Tibial nerve (tissue), 4 donors: ENCODE measurements around the gene CACNA1B. TPM values are rescaled to one million over a fixed set of nuclear protein-coding genes. Genes with fewer than 3 reads are reported as not detected.

Experiments used
- DNase-seq, 2 donors: peaks; one replicate each; pipeline ENCODE4 v3.0.0-alpha.2; 2019; ENCODE audit warnings: low spot score in 2 of 2
- H3K27ac ChIP-seq, 4 donors: fragments of 200-600 bp; sonication (generic) in 3 of 4; one replicate each; pipeline ENCODE4 v1.5.1; 2017 to 2019; ENCODE audit warnings: mild to moderate bottlenecking in 1 of 4
- H3K27me3 ChIP-seq, 2 donors: fragments of 200-600 bp; sonication (generic) in 1 of 2; one replicate each; pipeline versions ENCODE4 v1.5.1 to v1.6.0; 2017 to 2019
- H3K36me3 ChIP-seq, 3 donors: fragments of 200-600 bp; sonication (generic); one replicate each; pipeline ENCODE4 v1.5.1; 2018 to 2019
- H3K4me1 ChIP-seq, 4 donors: fragments of 200-600 bp; sonication (generic) in 3 of 4; one replicate each; pipeline ENCODE4 v1.5.1; 2017 to 2019
- H3K4me3 ChIP-seq, 4 donors: fragments of 200-600 bp; sonication (generic) in 3 of 4; one replicate each; pipeline ENCODE4 v1.5.1; 2017 to 2019; ENCODE audit warnings: mild to moderate bottlenecking in 1 of 4, moderate library complexity in 1 of 4
- H3K9me3 ChIP-seq, 4 donors: fragments of 200-600 bp; sonication (generic) in 3 of 4; one replicate each; pipeline ENCODE4 v1.5.1; 2017 to 2019
- EP300 ChIP-seq, 2 donors: sonication (generic); formaldehyde crosslinking; IDR thresholded peaks; one replicate each; pipeline ENCODE4 v1.6.1; 2017; ENCODE audit warnings: antibody characterized with exemption in 2 of 2, mild to moderate bottlenecking in 1 of 2
- POLR2A ChIP-seq, 2 donors: fragments of 450-650 bp; IDR thresholded peaks; one replicate each; pipeline ENCODE4 v1.6.1; 2017; ENCODE audit warnings: antibody characterized with exemption in 2 of 2, mild to moderate bottlenecking in 2 of 2, moderate library complexity in 2 of 2
- WGBS, 2 donors: methylation state at CpG; one replicate each; pipeline ENCODE4 v1.1.5; 2018; 5-methylcytosine and 5-hydroxymethylcytosine counted together
- total RNA-seq, 4 donors: library from RNA; depleted of rRNA; stranded (reverse); fragments of >200 nt; gene quantifications; one replicate each; pipeline ENCODE4 v1.1.0, GENCODE V29; 2016
- TF ChIP-seq, protein P1 (sequence below), 5 experiments: fragments of 200-600 bp in 3 of 5; fragments of 450-650 bp in 2 of 5; sonication (generic) in 3 of 5; IDR thresholded peaks; one replicate each; pipeline ENCODE4 v1.5.1; 2016 to 2019; ENCODE audit warnings: antibody characterized with exemption in 5 of 5, mild to moderate bottlenecking in 3 of 5, moderate library complexity in 2 of 5

The CACNA1B gene
- total RNA-seq, 4 donors from 2014 or later, result under 0.01 TPM; not detected in 2

DNA sequence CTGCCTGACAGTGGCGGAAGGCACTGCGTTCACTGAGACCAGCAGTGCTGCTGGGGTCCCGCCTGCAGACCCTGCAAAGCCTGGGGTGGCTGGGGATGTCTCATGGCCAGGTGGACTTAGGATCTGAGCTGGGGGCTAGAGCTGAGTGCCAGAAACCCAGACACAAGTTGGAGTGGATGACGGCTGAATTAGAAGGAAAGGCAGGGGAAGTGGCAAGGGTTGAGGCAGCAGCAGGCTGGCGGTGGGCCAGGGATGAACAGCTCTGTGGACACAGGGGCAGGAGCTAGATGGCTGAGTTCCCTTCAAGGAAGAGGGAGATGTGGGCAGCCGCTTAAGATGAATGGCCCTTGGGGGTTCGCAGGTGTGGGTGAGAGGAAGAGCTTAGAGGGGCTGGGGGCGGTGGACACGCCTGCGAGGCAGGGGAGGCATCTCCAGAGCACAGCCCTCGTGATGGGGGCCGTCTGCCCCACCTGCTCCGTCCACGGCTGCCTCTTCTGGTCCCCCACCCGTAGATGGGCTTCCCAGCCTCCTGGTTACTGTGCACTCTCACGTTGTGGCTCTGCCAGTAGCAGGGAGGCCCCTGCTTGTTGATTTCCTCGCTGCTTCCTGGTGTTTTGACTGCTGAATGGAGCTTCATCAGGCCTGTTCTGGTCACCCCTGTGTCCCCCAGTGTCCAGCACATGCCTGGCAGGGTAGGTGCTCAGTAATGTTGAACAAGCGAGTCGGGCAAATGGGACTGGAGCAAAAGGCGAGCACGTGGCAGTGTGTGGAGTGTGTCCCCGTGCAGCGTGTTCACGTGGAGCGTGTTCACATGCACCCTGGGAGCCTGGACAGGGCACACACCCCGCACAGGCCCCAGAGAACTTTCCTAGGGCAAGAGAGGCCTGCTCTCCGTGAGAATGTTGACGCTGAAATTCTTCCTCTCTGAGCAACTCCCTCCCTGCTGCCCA, 168.2 kb downstream of the CACNA1B start:
- TF ChIP-seq, protein P1, sequence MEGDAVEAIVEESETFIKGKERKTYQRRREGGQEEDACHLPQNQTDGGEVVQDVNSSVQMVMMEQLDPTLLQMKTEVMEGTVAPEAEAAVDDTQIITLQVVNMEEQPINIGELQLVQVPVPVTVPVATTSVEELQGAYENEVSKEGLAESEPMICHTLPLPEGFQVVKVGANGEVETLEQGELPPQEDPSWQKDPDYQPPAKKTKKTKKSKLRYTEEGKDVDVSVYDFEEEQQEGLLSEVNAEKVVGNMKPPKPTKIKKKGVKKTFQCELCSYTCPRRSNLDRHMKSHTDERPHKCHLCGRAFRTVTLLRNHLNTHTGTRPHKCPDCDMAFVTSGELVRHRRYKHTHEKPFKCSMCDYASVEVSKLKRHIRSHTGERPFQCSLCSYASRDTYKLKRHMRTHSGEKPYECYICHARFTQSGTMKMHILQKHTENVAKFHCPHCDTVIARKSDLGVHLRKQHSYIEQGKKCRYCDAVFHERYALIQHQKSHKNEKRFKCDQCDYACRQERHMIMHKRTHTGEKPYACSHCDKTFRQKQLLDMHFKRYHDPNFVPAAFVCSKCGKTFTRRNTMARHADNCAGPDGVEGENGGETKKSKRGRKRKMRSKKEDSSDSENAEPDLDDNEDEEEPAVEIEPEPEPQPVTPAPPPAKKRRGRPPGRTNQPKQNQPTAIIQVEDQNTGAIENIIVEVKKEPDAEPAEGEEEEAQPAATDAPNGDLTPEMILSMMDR (IDR thresholded peaks at IDR 0.05), result no peak
- TF ChIP-seq EP300 (IDR thresholded peaks at IDR 0.05) (no peak), POLR2A (IDR thresholded peaks at IDR 0.05) (no peak)
- no peak for DNase-seq

DNA sequence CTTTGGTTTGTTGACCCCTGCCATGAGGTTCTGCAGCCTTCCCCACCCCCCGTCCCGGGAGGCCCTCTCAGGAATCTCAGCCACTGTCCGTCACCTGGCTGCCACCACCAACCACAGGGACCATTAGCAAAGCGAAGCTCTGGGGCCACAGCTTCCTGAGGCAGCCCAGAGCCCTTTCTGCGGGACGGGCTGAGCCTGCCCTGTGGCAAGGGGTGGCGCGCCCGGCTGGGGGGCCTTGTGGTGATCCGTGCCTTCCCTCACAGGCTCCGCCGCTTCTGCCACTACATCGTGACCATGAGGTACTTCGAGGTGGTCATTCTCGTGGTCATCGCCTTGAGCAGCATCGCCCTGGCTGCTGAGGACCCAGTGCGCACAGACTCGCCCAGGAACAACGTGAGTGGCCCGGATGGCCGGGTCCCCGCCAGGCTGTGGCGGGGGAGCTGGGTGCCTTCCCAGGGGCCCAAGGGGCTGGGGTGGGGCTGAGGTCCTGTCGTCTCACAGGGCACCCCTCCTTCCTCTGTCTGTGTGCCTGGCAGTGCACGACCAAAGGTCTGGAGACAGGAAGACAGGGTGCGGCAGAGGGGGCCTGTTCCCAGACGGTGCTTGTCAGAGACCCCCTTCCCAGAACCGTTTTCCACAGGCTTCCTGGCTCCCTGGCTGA, 169.2 kb downstream of the CACNA1B start:
- no peaks in the 10 kb centered on the region for H3K27me3 ChIP-seq
- no peak for DNase-seq
- H3K4me1 ChIP-seq, result no peaks in the 10 kb centered on the region
- H3K4me3 ChIP-seq, result no peak overlapping the region
- no peaks in the 10 kb centered on the region for H3K9me3 ChIP-seq
- WGBS, 2 donors, result 80% methylated on average over 18 to 25 of the region's 29 CpGs
- H3K27ac ChIP-seq, result no peak overlapping the region
- no peaks in the 10 kb centered on the region for H3K36me3 ChIP-seq
- TF ChIP-seq, protein P1 (IDR thresholded peaks at IDR 0.05), result no peak
- TF ChIP-seq EP300 (IDR thresholded peaks at IDR 0.05) (no peak), POLR2A (IDR thresholded peaks at IDR 0.05) (no peak)

More for the DNA sequence above, 168.2 kb downstream of the CACNA1B start:
- Histone ChIP-seq H3K36me3 (no peaks in the 10 kb centered on the region), H3K4me3 (no peak overlapping the region), H3K4me1 (no peaks in the 10 kb centered on the region), H3K27ac (no peak overlapping the region), H3K27me3 (no peaks in the 10 kb centered on the region), H3K9me3 (no peaks in the 10 kb centered on the region)
- 72 to 79% methylated on average over 28 of the region's 28 CpGs for WGBS, 2 donors

DNA sequence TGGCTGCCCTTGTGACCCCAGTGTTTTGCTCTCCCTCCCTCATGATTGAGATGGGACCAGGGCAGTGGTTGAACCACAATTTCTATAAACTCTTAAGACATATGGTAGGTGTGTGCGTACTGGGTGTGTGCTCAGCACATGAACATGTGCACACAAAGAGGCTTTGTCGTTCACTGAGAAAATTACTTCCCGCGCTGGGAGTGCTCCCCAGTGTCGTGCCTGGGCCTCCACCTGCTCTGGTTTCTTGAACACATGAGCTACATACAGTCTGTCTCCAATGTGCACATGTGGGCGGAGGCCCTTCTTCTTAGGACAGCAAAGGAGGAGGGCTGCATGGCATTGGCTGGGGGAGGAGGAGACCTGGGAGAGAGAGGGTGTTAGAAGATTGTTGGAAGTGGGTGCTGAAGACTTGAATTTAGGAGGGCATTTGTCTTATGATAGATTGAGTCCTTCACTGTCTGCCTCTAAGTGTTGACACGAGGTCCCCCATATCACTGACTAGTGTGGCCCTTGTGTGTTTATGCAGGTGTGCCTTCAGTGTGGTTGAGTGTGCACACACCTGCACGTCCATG, 170.0 kb downstream of the CACNA1B start:
- Histone ChIP-seq H3K27ac (no peak overlapping the region), H3K27me3 (no peaks in the 10 kb centered on the region), H3K36me3 (no peaks in the 10 kb centered on the region), H3K9me3 (no peaks in the 10 kb centered on the region), H3K4me3 (no peak overlapping the region), H3K4me1 (no peaks in the 10 kb centered on the region)
- no peak for DNase-seq
- WGBS, 2 donors, result 59 to 66% methylated on average over 8 of the region's 8 CpGs
- no peak for TF ChIP-seq EP300 (IDR thresholded peaks at IDR 0.05)
- TF ChIP-seq POLR2A (IDR thresholded peaks at IDR 0.05), result no peak
- TF ChIP-seq, protein P1 (IDR thresholded peaks at IDR 0.05), result no peak

DNA sequence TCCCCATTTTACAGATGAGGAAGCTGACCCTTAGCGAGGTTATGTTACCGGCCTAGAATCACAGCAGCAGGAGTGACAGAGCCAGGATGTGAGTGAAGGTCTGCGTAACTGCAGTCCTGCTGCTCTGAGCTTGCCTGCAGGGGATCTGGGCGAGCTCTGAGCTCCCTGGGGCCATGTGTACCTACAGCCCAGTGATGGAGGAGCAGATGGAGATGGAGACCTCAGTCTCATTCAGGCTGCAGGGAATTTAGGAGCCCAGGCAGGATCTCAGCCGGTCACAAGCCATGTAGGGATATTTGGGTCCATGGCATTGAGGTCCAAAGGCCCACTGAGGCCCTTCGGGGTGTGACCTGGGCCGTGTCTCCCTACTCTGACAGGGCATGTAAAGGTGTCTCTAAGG, 170.6 kb downstream of the CACNA1B start:
- Histone ChIP-seq H3K9me3 (no peaks in the 10 kb centered on the region), H3K27ac (no peak overlapping the region), H3K4me3 (no peak overlapping the region), H3K36me3 (no peaks in the 10 kb centered on the region), H3K27me3 (no peaks in the 10 kb centered on the region), H3K4me1 (no peaks in the 10 kb centered on the region)
- TF ChIP-seq POLR2A (IDR thresholded peaks at IDR 0.05), result no peak
- TF ChIP-seq, protein P1 (IDR thresholded peaks at IDR 0.05), result no peak
- TF ChIP-seq EP300 (IDR thresholded peaks at IDR 0.05), result no peak
- WGBS, 2 donors, result 83 to 93% methylated on average over 7 of the region's 7 CpGs
- DNase-seq, result no peak
